Keratinocyte (primary cell): ENCODE data around the gene SPOPL. TPM values are rescaled to one million over a fixed set of nuclear protein-coding genes. Genes with fewer than 3 reads are reported as not detected.
"Not testable (repeated sequence)": the region's sequence is repeated elsewhere in the genome, so short reads cannot be mapped to it uniquely, and the experiment has no call there.

Experiments used
- DNase-seq: peaks from one replicate; pipeline ENCODE4 v3.0.0-alpha.2; 2011; ENCODE audit warnings: low read depth, missing footprints, low spot score
- FAIRE-seq: peaks from 2 replicates; lab custom pipeline; 2011; peaks lifted over from hg19 to GRCh38; lab: Jason Lieb, UNC
- H2AFZ ChIP-seq: 2 replicates; pipeline ENCODE4 v1.6.0; 2012; ENCODE audit warnings: low read length, control low read depth, inconsistent platforms; ENCODE audit not compliant: control insufficient read depth
- H3K27ac ChIP-seq: 2 replicates; pipeline ENCODE4 v1.5.1; 2011; ENCODE audit warnings: low read length; ENCODE audit not compliant: control insufficient read depth, insufficient read depth
- H3K27me3 ChIP-seq: 3 replicates; pipeline ENCODE4 v1.6.0; 2011; ENCODE audit warnings: low read length; ENCODE audit not compliant: control insufficient read depth, insufficient read depth; ENCODE audit errors: extremely low read depth
- H3K36me3 ChIP-seq, 2 experiments: 2 replicates in 1 of 2; 3 replicates in 1 of 2; pipeline ENCODE4 v1.5.1; 2011; ENCODE audit warnings: low read length in 2 of 2, mild to moderate bottlenecking in 1 of 2; ENCODE audit not compliant: control insufficient read depth in 2 of 2, insufficient read depth in 2 of 2; ENCODE audit errors: extremely low read depth in 1 of 2
- H3K4me1 ChIP-seq: 3 replicates; pipeline ENCODE4 v1.5.1; 2011; ENCODE audit warnings: low read length; ENCODE audit not compliant: control insufficient read depth, insufficient read depth; ENCODE audit errors: extremely low read depth
- H3K4me2 ChIP-seq: 3 replicates; pipeline ENCODE4 v1.6.0; 2011; ENCODE audit warnings: low read depth, low read length; ENCODE audit not compliant: control insufficient read depth, insufficient read depth; ENCODE audit errors: extremely low read depth
- H3K4me3 ChIP-seq, 3 experiments: fragments of 200-600 bp in 1 of 3; sonication (generic) in 1 of 3; 2 replicates in 2 of 3; 3 replicates in 1 of 3; pipeline ENCODE4 v1.5.1; 2011 to 2016; ENCODE audit warnings: low read length in 3 of 3, mild to moderate bottlenecking in 3 of 3, control low read depth in 2 of 3, inconsistent platforms in 1 of 3, low read depth in 1 of 3, mixed read lengths in 1 of 3, mixed run types in 1 of 3, moderate library complexity in 1 of 3; ENCODE audit not compliant: control insufficient read depth in 2 of 3, insufficient read depth in 2 of 3; ENCODE audit errors: extremely low read depth in 1 of 3
- H3K79me2 ChIP-seq: 2 replicates; pipeline ENCODE4 v1.6.0; 2012; ENCODE audit warnings: low read length; ENCODE audit not compliant: control insufficient read depth, insufficient read depth
- H3K9ac ChIP-seq: 3 replicates; pipeline ENCODE4 v1.6.0; 2011; ENCODE audit warnings: low read length; ENCODE audit not compliant: control insufficient read depth, insufficient read depth; ENCODE audit errors: extremely low read depth
- H3K9me1 ChIP-seq: 3 replicates; pipeline ENCODE4 v1.6.0; 2011; ENCODE audit warnings: low read length; ENCODE audit not compliant: control insufficient read depth, insufficient read depth; ENCODE audit errors: extremely low read depth
- H3K9me3 ChIP-seq: 2 replicates; pipeline ENCODE4 v1.5.1; 2012; ENCODE audit warnings: low read depth, low read length; ENCODE audit not compliant: control insufficient read depth
- H4K20me1 ChIP-seq: 3 replicates; pipeline ENCODE4 v1.6.0; 2011; ENCODE audit warnings: low read length; ENCODE audit not compliant: control insufficient read depth, insufficient read depth; ENCODE audit errors: extremely low read depth
- EZH2 ChIP-seq: IDR thresholded peaks from one replicate; pipeline ENCODE4 v1.6.1; 2012; ENCODE audit warnings: inconsistent platforms, mild to moderate bottlenecking, low read length, moderate library complexity
- dilution Hi-C: fragments of 300-500 bp; cut with MboI; formaldehyde crosslinking; loops from one replicate; pipeline ENCODE4 v1.7.0; 2020; ENCODE audit warnings: low sequenced_read_pairs; ENCODE audit not compliant: extremely low pct_ligation_motif_present
- polyA plus RNA-seq, 5 experiments: library from polyadenylated mRNA; depleted of rRNA in 3 of 5; stranded (reverse) in 3 of 5; stranded (forward) in 1 of 5; unstranded in 1 of 5; fragments of >200 nt; gene quantifications; 1 replicate in 1 of 5; 2 replicates in 3 of 5; 3 replicates in 1 of 5; pipeline versions ENCODE4 v1.2.1 to v1.2.3, GENCODE V29; 2011 to 2012; ENCODE audit warnings: missing spikeins in 2 of 5, low read depth in 1 of 5, low replicate concordance in 1 of 5
- TF ChIP-seq, protein P1 (sequence below), 3 experiments: IDR thresholded peaks in 1 of 3; conservative IDR thresholded peaks in 1 of 3; optimal IDR thresholded peaks in 1 of 3; 2 replicates in 2 of 3; 3 replicates in 1 of 3; pipeline versions ENCODE3 to v1.5.1; 2011; ENCODE audit warnings: low read length in 3 of 3, mild to moderate bottlenecking in 3 of 3, moderate library complexity in 2 of 3, control low read depth in 1 of 3, inconsistent platforms in 1 of 3; ENCODE audit not compliant: insufficient read depth in 2 of 3; ENCODE audit errors: extremely low read depth in 1 of 3

SPOPL gene
- polyA plus RNA-seq, 1 donor (not counting 4 experiments of a cell fraction or from before 2014, with no cell fraction given), result 16.5 TPM

GRCh38 chr2:138537170-138537915 lies 35.8 kb downstream of the SPOPL start:
- Histone ChIP-seq H2AFZ (no peak overlapping the region), H3K4me1 (peaks cover 13% of the 10 kb centered on the region), H3K9ac (no peak overlapping the region), H3K4me3 (no peak overlapping the region), H3K27ac (no peak overlapping the region), H4K20me1 (no peaks in the 10 kb centered on the region), H3K9me3 (no peaks in the 10 kb centered on the region), H3K36me3 (peaks cover 0 to 2% of the 10 kb centered on the region in 2 experiments), H3K4me2 (no peak overlapping the region), H3K9me1 (no peaks in the 10 kb centered on the region), H3K79me2 (peaks cover 46% of the 10 kb centered on the region), H3K27me3 (no peaks in the 10 kb centered on the region)
- TF ChIP-seq, protein P1, sequence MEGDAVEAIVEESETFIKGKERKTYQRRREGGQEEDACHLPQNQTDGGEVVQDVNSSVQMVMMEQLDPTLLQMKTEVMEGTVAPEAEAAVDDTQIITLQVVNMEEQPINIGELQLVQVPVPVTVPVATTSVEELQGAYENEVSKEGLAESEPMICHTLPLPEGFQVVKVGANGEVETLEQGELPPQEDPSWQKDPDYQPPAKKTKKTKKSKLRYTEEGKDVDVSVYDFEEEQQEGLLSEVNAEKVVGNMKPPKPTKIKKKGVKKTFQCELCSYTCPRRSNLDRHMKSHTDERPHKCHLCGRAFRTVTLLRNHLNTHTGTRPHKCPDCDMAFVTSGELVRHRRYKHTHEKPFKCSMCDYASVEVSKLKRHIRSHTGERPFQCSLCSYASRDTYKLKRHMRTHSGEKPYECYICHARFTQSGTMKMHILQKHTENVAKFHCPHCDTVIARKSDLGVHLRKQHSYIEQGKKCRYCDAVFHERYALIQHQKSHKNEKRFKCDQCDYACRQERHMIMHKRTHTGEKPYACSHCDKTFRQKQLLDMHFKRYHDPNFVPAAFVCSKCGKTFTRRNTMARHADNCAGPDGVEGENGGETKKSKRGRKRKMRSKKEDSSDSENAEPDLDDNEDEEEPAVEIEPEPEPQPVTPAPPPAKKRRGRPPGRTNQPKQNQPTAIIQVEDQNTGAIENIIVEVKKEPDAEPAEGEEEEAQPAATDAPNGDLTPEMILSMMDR (optimal IDR thresholded peaks at IDR 0.05 in 1 of 3, IDR thresholded peaks at IDR 0.05 in 1 of 3, conservative IDR thresholded peaks at IDR 0.05 in 1 of 3; ENCODE audit: extremely low read depth in 1 of 3, insufficient read depth in 2 of 3, low read length in 3 of 3), result no peak
- TF ChIP-seq EZH2, result no peak
- FAIRE-seq (no peak), DNase-seq (no peak)
- dilution Hi-C loops, result no loop called here

GRCh38 chr2:138544206-138544605 lies 42.6 kb downstream of the SPOPL start:
- FAIRE-seq, H3K4me1 ChIP-seq, H3K27me3 ChIP-seq, H2AFZ ChIP-seq, H3K9ac ChIP-seq, H3K9me3 ChIP-seq, H3K36me3 ChIP-seq, H3K27ac ChIP-seq, H3K9me1 ChIP-seq, H3K4me3 ChIP-seq, dilution Hi-C loops, DNase-seq, H4K20me1 ChIP-seq, H3K4me2 ChIP-seq: not testable (repeated sequence)
- peaks cover 37% of the 10 kb centered on the region for H3K79me2 ChIP-seq
